SU-DHL-6 (cell line): ENCODE data around the gene LRRC75A.

Experiments
- H2AFZ ChIP-seq: fragments of 200-600 bp; sonication (generic); 2 replicates; pipeline ENCODE4 v1.6.1; 2014; ENCODE audit warnings: low read depth, mild to moderate bottlenecking, moderate library complexity, mixed read lengths, antibody characterized with exemption, low read length; ENCODE audit not compliant: severe bottlenecking
- H3F3A ChIP-seq: fragments of 200-600 bp; shearing (Covaris generic); 2 replicates; pipeline ENCODE4 v1.6.0; 2016; ENCODE audit warnings: antibody characterized with exemption, mild to moderate bottlenecking; ENCODE audit not compliant: insufficient read depth
- H3K27ac ChIP-seq: fragments of 200-600 bp; sonication (generic); 2 replicates; pipeline ENCODE4 v1.5.1; 2016; ENCODE audit warnings: low read depth, mild to moderate bottlenecking, low read length, moderate library complexity, mixed read lengths
- H3K27me3 ChIP-seq: fragments of 200-600 bp; sonication (generic), shearing (Covaris generic); 2 replicates; pipeline ENCODE4 v1.6.0; 2014; ENCODE audit warnings: mild to moderate bottlenecking, low read length
- H3K36me3 ChIP-seq: fragments of 200-600 bp; sonication (generic); 2 replicates; pipeline ENCODE4 v1.6.1; 2014; ENCODE audit warnings: mild to moderate bottlenecking, low read length, mixed read lengths
- H3K4me2 ChIP-seq: fragments of 300-600, 200-600 bp; shearing (Covaris generic), sonication (generic); 2 replicates; pipeline ENCODE4 v1.6.0; 2014; ENCODE audit warnings: low read length, low read depth, mild to moderate bottlenecking; ENCODE audit not compliant: poor library complexity, severe bottlenecking
- H3K4me3 ChIP-seq: fragments of 200-600 bp; sonication (generic); 2 replicates; pipeline ENCODE4 v1.5.1; 2014; ENCODE audit warnings: antibody characterized with exemption, low read length, mild to moderate bottlenecking, mixed read lengths; ENCODE audit not compliant: insufficient read depth, poor library complexity, severe bottlenecking
- H3K79me2 ChIP-seq: fragments of 200-600 bp; sonication (generic); 2 replicates; pipeline ENCODE4 v1.6.1; 2014; ENCODE audit warnings: mild to moderate bottlenecking, low read length, moderate library complexity; ENCODE audit not compliant: insufficient read depth
- H3K9ac ChIP-seq: fragments of 200-600 bp; sonication (generic); 2 replicates; pipeline ENCODE4 v1.7.0; 2014; ENCODE audit warnings: mild to moderate bottlenecking, low read length
- H3K9me2 ChIP-seq: fragments of 200-600 bp; sonication (generic); replicated peaks from 2 replicates; pipeline ENCODE4 v1.6.1; 2014; ENCODE audit warnings: low read length; ENCODE audit not compliant: insufficient read depth
- H3K9me3 ChIP-seq: fragments of 200-600 bp; sonication (generic); 2 replicates; pipeline ENCODE4 v1.6.1; 2014; ENCODE audit warnings: low read length, mixed read lengths; ENCODE audit not compliant: insufficient read depth
- H4K20me1 ChIP-seq: fragments of 200-600 bp; sonication (generic); 2 replicates; pipeline ENCODE4 v1.6.1; 2014; ENCODE audit warnings: low read depth, mild to moderate bottlenecking, antibody characterized with exemption, low read length, moderate library complexity, mixed read lengths
- CTCF ChIP-seq: fragments of 200-600 bp; sonication (generic); IDR thresholded peaks from one replicate; pipeline ENCODE4 v1.5.1; 2017; ENCODE audit warnings: antibody characterized with exemption, mild to moderate bottlenecking, low read length, moderate library complexity; ENCODE audit not compliant: insufficient read depth, poor library complexity, severe bottlenecking
- EZH2phosphoT487 ChIP-seq: fragments of 200-600 bp; sonication (generic), shearing (Covaris generic); conservative IDR thresholded peaks from 2 replicates; pipeline ENCODE4 v1.6.1; 2018; ENCODE audit warnings: mild to moderate bottlenecking, antibody characterized with exemption, low read length, moderate library complexity, mixed read lengths

Gene LRRC75A

DNA sequence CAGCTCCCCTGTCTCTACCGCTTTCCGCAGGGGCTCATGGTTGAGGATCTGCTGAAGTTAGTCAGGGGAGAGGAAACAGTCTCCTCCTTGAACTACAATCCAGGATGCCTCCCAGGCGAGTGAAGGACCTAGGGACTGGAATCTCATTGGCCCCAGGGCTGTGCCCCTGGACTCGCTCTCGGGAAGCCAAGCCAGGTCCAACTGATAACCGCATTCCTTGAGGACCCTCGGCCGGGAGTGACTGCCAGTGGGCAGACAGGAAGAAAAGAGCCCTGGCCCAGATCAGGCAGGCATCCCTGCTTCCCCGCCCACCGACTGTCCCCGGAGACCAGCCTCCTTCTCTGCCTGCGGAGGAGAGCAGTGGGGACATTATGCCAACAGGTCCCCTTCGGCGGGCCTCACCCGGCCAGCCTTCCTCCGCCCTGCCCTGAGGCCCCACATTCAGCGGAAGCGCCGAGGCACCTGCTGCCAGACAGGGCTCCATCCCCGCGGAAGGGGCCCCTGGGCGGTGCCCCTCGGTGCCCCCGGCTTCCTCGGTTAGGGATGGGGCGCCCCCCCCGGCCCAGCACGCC is 776 bp downstream of the LRRC75A start:
- Histone ChIP-seq H2AFZ (peak overlapping the region; percentile 69), H3F3A (no peaks in the 10 kb centered on the region), H3K4me2 (peak overlapping the region; percentile 57), H3K79me2 (no peaks in the 10 kb centered on the region), H4K20me1 (no peaks in the 10 kb centered on the region), H3K9ac (peak overlapping the region; percentile 57), H3K27me3 (no peaks in the 10 kb centered on the region), H3K9me2 (no peaks in the 10 kb centered on the region), H3K36me3 (no peaks in the 10 kb centered on the region), H3K27ac (no peak overlapping the region), H3K9me3 (no peaks in the 10 kb centered on the region), H3K4me3 (peak overlapping the region; percentile 52)
- TF ChIP-seq EZH2phosphoT487 (no peak), CTCF (no peak)

- Histone ChIP-seq H3F3A (no peaks in the 10 kb centered on the region), H3K27ac (no peak overlapping the region), H3K4me2 (no peak overlapping the region), H3K79me2 (no peaks in the 10 kb centered on the region), H2AFZ (no peak overlapping the region), H3K9me2 (no peaks in the 10 kb centered on the region), H3K9me3 (no peaks in the 10 kb centered on the region), H3K9ac (no peak overlapping the region), H3K27me3 (no peaks in the 10 kb centered on the region), H3K36me3 (no peaks in the 10 kb centered on the region), H4K20me1 (no peaks in the 10 kb centered on the region), H3K4me3 (no peak overlapping the region)
- TF ChIP-seq EZH2phosphoT487: no peak
- no peak for TF ChIP-seq CTCF
These were observed 2.6 kb downstream of the LRRC75A start for GRCh38 chr17:16489431-16489830.

- Histone ChIP-seq H3K27ac (no peak overlapping the region), H3K79me2 (no peaks in the 10 kb centered on the region), H2AFZ (no peak overlapping the region), H3K27me3 (no peaks in the 10 kb centered on the region), H3K36me3 (no peaks in the 10 kb centered on the region), H3K4me3 (no peak overlapping the region), H4K20me1 (no peaks in the 10 kb centered on the region), H3K4me2 (no peak overlapping the region), H3K9me2 (no peaks in the 10 kb centered on the region), H3K9ac (no peak overlapping the region), H3F3A (no peaks in the 10 kb centered on the region), H3K9me3 (no peaks in the 10 kb centered on the region)
- TF ChIP-seq CTCF (no peak), EZH2phosphoT487 (no peak)
These were observed 3.0 kb downstream of the LRRC75A start for GRCh38 chr17:16488968-16489337.
